Activated T-cell treated with anti-CD3 and anti-CD28 coated beads, Interleukin-2, amount 50 U/mL, for 24 hours (primary cell): ENCODE results near the gene DKK3.

ENCODE experiments used
- DNase-seq: peaks from one replicate; pipeline ENCODE4 v3.0.0-alpha.2; 2020
- H3K27ac Mint-ChIP-seq: 2 replicates; pipeline ENCODE4 v1.8.0; 2020; ENCODE audit warnings: mild to moderate bottlenecking, mixed read lengths
- H3K27me3 Mint-ChIP-seq: 2 replicates; pipeline ENCODE4 v1.8.0; 2020; ENCODE audit warnings: mixed read lengths
- H3K36me3 Mint-ChIP-seq: 2 replicates; pipeline ENCODE4 v1.8.0; 2020; ENCODE audit warnings: low read depth, mixed read lengths
- H3K4me1 Mint-ChIP-seq: 2 replicates; pipeline ENCODE4 v1.8.0; 2020; ENCODE audit warnings: low read depth, mixed read lengths
- H3K4me3 Mint-ChIP-seq: 2 replicates; pipeline ENCODE4 v1.8.0; 2020; ENCODE audit warnings: mild to moderate bottlenecking, moderate library complexity, mixed read lengths
- H3K9me3 Mint-ChIP-seq: 2 replicates; pipeline ENCODE4 v1.8.0; 2020; ENCODE audit warnings: mixed read lengths

The DKK3 gene

DNA sequence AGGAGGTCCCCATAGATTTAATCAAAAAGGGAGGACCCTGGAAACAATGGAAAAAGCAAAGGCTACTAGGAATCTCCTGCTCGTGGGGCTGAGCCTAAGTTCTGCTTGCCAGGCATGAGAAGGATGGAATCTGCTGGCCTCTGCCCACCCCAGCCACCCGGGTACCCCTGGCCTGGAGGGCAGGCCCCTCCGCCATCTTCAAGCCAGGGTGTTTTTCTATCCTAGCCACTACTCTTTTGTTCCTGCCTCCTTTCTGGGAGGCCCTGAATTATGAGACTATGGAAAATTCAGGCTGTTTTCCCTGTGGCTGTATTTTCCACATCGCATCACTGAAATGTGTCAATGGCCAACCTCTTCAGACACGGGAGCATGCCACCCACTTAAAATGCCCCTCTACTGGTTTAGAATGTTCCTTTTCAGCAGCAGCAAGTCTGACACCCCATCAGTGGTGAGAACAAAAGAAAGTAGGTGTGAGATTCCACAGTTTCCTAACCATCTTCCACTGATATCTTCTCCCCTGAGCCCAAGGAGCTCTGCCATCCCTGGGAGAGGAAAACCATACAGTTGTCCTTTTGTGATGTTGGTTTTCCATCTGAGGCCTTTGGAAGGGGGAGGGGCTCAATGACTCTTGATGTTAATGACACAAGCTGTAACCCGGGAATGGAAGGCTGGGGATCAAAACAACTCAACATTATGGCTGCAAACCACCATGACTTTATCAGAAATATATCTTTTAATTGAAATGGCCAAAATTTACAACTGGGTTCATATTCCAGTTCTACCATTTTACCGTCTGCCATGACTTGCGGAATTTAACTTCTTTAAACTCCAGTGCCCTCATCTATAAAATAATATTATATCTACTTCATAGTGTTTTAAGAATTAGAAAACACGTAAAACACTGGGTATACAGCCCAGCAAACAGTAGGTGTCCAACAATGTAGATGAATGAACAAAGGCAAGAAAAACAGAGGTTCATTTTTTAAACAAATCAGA is 22.2 kb downstream of the DKK3 start:
- Mint-ChIP-seq H3K27me3 (no peaks in the 10 kb centered on the region), H3K36me3 (no peaks in the 10 kb centered on the region), H3K27ac (no peak overlapping the region), H3K9me3 (no peaks in the 10 kb centered on the region), H3K4me3 (no peak overlapping the region), H3K4me1 (peaks cover 8% of the 10 kb centered on the region)
- no peak for DNase-seq

DNA sequence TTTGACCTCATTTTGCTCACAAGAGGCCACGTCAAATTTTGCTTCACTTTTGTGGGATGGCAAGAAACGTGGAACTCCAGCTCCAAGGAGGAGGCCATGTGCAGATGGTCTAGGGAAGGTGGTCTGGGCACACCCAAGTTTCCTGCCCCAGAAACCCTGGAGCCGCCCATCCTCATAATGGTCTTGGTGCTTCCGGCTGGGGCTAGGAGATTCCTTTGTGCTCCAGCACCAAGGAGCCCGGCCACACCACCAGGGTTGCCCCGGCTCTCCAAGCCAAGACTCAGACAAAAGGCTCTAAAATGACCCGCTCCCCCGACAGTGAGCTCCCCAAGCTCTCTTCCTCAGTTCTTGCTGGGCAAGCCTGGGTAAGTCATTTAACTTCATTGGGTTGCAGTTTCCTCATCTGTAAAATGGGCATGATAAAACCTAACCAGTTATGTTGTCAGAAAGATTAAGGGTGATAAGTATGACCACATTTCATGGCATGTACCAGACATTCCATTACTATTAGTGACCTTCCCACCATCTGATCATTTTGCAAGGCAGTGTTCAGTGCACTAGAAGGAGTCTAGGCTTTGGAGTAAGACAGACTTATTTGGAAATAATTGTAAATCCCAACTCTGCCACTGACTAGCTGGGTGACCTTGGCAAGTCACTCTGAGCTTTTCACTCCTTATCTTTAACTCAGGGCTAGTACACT is 23.3 kb downstream of the DKK3 start:
- Mint-ChIP-seq H3K4me3 (no peak overlapping the region), H3K27me3 (no peaks in the 10 kb centered on the region)
- no peak for DNase-seq

DNA sequence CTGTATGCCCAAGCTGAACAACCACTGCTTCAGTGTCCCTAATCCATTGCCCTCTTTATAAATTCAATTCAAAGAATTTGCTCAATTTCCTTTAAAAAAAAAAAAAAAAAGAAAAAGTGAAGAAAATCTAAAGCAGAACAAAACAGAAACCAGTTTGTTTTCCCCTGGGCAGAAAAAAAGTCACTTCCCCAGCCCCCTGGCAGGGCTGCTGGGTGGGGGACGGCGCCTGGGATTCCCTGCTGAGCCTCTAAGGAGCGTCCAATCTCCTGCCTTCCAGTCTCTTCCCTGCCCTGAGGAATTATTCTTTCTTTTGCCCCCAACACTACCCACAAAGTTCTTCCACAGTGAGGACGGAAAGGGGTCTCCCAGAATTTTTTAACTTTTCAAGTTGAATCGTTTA is 23.9 kb downstream of the DKK3 start:
- Mint-ChIP-seq H3K9me3 (no peaks in the 10 kb centered on the region), H3K4me1 (peaks cover 8% of the 10 kb centered on the region), H3K4me3 (no peak overlapping the region), H3K27me3 (no peaks in the 10 kb centered on the region), H3K27ac (no peak overlapping the region), H3K36me3 (no peaks in the 10 kb centered on the region)
- DNase-seq = no peak

More for the DNA sequence above, 23.3 kb downstream of the DKK3 start:
- H3K4me1 Mint-ChIP-seq = peaks cover 8% of the 10 kb centered on the region
- H3K27ac Mint-ChIP-seq = no peak overlapping the region
- H3K36me3 Mint-ChIP-seq = no peaks in the 10 kb centered on the region
- H3K9me3 Mint-ChIP-seq = no peaks in the 10 kb centered on the region

DNA sequence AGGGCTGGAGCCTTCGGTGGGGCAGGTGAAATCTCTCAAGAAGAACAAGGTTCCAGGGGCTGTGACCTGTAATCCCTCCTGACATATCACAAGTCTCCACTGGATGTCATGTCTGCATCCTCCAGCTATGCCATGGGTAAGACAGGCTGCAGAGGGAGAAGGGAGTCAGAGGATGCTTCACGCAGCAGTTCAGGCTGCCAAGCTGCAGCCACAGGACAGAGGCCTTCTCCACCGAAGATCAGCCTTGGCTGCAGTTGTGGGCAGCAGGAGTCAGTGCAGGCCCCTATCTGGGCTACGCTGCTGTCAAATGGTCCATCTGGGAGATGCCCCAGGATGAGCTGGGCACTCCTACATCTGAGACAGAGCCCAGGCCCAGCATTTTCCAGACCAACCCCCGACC is 25.0 kb downstream of the DKK3 start:
- Mint-ChIP-seq H3K36me3 (no peaks in the 10 kb centered on the region), H3K27ac (no peak overlapping the region), H3K4me3 (no peak overlapping the region), H3K4me1 (peaks cover 8% of the 10 kb centered on the region), H3K9me3 (no peaks in the 10 kb centered on the region), H3K27me3 (no peaks in the 10 kb centered on the region)
- no peak for DNase-seq

DNA sequence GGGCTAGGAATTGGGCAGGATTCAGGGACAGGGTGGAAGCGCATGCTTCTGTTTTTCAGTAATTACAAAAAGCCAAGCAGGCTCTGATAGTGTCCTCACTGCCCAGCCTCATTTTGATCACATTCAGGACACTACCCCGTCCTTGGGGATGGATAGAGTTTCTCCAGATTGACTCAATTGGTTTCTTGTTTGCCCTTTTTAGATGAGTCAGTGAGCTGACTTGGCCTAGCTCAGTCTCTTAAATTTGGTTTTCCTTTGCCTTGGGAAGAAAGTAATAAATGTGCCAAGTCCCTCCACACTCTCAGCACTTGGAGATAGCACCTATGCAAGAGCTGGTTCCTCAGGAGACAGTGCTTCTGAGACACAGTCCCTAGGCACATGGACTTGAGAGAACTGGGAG is 25.5 kb downstream of the DKK3 start:
- no peak overlapping the region for H3K27ac Mint-ChIP-seq
- DNase-seq = no peak
- no peaks in the 10 kb centered on the region for H3K9me3 Mint-ChIP-seq
- peaks cover 6% of the 10 kb centered on the region for H3K4me1 Mint-ChIP-seq
- H3K4me3 Mint-ChIP-seq = no peak overlapping the region
- no peaks in the 10 kb centered on the region for H3K36me3 Mint-ChIP-seq
- H3K27me3 Mint-ChIP-seq = no peaks in the 10 kb centered on the region

DNA sequence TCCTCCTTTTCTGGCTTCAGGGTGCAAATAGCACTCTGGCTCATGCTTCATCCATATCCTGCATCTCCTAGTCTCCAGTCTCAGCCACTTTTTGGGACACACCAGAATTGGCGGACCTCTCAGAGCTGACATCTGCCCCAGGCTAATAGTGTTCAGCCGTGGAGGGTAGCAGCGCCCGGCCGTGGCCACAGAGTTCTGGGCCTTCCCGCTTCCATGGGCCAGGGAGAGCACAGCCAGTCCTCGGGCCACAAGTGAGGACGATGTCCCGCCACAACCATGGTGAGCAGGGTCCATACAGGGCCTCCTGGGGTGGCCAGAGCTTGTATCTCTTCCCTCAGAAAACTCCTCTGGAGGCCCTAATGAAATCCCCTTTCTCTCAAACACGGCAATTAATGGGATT is 26.0 kb downstream of the DKK3 start:
- Mint-ChIP-seq H3K9me3 (no peaks in the 10 kb centered on the region), H3K36me3 (no peaks in the 10 kb centered on the region), H3K4me3 (no peak overlapping the region), H3K4me1 (peaks cover 1% of the 10 kb centered on the region), H3K27me3 (no peaks in the 10 kb centered on the region), H3K27ac (no peak overlapping the region)
- no peak for DNase-seq

DNA sequence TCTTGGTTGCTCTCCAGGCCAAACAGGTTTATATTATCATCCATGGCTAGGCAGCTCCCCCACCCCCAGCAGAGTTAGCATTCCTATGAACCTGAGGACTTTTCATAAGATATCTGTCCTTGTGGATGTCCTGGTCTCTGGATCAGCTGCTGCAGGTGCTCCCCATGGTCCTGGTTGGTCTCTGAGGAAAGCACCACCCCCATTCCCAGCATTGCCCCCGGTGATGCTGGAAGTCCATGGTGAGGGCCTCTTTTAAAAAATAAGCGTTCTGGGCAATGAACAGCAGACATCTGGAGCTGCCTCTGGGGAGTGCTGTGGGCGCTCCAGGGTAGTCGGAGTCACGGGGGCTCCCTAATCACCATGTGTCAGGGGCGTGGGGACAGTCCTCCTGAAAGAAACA is 26.6 kb downstream of the DKK3 start:
- no peak overlapping the region for H3K27ac Mint-ChIP-seq
- no peak overlapping the region for H3K4me3 Mint-ChIP-seq
- H3K36me3 Mint-ChIP-seq = no peaks in the 10 kb centered on the region
- no peaks in the 10 kb centered on the region for H3K27me3 Mint-ChIP-seq
- no peaks in the 10 kb centered on the region for H3K9me3 Mint-ChIP-seq
- no peak for DNase-seq
- no peaks in the 10 kb centered on the region for H3K4me1 Mint-ChIP-seq

DNA sequence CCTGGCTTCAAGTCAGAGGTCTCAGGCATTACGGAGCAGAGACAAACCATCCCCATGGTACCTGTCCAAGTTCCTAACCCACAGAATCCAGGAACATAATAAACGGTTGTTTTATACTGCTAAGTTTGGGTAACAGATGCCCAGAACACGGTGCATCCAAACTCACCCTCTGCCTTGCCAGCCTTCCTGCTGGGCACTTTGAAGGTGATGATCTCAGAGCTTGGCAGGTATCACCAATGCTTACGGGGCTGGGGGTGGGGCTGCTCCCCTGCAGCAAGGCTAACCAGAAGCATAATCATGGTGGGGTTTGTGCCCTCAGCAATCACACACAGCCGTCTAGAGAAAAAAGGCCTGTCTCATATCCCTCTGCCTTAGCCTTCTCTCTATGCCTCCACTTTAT is 27.1 kb downstream of the DKK3 start:
- Mint-ChIP-seq H3K9me3 (no peaks in the 10 kb centered on the region), H3K27me3 (no peaks in the 10 kb centered on the region), H3K4me1 (no peaks in the 10 kb centered on the region), H3K27ac (no peak overlapping the region), H3K4me3 (no peak overlapping the region), H3K36me3 (no peaks in the 10 kb centered on the region)
- DNase-seq = no peak

DNA sequence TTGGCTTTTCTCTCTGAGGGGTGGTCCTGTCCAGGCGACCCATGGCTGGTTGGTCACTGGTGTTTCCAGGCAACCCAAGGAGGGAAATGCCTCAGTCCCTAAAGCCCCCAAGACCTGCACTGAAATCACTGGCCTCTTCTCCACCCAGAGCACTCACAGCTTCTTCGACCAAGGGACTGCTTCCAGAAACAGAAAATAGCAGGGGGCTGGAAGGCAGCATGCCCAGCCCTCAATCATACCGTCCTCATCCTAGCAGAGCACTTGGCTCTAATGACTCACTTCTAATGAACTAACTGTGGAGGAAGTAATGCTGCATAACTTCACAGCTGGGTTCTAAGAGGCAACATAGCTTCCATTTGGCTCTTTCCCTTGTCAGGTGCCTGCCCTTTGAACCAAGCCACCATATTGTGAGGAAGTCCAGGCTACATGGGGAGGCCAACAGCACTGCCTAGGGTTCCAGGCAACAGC is 27.6 kb downstream of the DKK3 start:
- Mint-ChIP-seq H3K27ac (no peak overlapping the region), H3K4me3 (no peak overlapping the region), H3K36me3 (no peaks in the 10 kb centered on the region), H3K4me1 (no peaks in the 10 kb centered on the region), H3K27me3 (no peaks in the 10 kb centered on the region), H3K9me3 (no peaks in the 10 kb centered on the region)
- no peak for DNase-seq

DNA sequence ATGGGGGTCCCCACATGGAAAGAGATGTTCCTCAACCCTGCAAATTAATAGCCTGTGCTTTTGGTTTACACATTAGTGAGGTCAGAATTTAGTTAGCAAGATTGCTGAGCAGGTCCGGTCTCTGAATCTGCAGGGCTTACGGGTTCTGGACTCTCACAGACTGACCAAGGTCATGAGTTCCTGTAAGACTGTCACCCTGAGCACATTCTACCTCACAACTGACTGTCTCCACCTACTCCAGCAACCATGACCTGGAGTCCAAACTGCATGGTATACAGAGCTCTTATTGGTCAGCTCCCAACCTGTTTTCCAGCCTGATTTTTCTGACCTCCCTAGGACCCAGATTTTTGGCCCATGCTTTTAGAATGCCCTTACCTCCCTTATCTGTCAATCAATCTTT is 28.2 kb downstream of the DKK3 start:
- no peak overlapping the region for H3K27ac Mint-ChIP-seq
- no peaks in the 10 kb centered on the region for H3K9me3 Mint-ChIP-seq
- no peak overlapping the region for H3K4me3 Mint-ChIP-seq
- H3K27me3 Mint-ChIP-seq = no peaks in the 10 kb centered on the region
- DNase-seq = no peak
- H3K36me3 Mint-ChIP-seq = no peaks in the 10 kb centered on the region
- peaks cover 2% of the 10 kb centered on the region for H3K4me1 Mint-ChIP-seq

DNA sequence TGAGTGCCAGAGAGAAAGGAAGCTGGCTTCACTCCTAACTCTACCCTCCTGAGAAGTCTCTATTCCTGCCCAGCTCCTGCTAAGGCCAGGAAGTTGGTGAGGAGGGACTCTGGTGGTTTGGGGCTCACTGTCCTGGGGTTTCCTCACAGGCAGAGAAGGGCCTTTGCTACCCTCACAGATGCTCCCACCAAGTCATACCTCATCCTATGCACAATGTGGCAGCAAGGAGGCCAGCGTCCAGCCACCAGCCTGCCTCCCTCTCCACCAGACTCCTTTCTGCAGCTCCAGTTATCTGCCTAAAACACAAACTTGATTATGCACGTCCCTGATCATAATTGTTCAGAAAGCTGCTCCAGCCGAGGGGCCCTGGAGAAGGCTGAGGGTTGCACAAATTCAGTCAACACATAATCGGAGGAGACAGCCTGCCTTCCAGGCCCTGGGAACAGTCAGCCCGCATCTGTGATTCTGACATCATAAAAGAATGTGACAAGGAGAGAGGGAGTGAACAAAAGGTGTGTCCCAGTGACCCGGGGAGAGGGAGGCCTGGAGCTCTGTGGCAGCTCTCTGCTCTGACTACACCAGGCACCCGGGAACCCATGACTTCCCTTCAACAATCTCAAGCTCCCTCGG is 28.8 kb downstream of the DKK3 start:
- H3K4me1 Mint-ChIP-seq = peaks cover 8% of the 10 kb centered on the region
- DNase-seq = no peak
- H3K9me3 Mint-ChIP-seq = no peaks in the 10 kb centered on the region
- H3K27ac Mint-ChIP-seq = no peak overlapping the region
- no peaks in the 10 kb centered on the region for H3K36me3 Mint-ChIP-seq
- no peak overlapping the region for H3K4me3 Mint-ChIP-seq
- H3K27me3 Mint-ChIP-seq = no peaks in the 10 kb centered on the region

DNA sequence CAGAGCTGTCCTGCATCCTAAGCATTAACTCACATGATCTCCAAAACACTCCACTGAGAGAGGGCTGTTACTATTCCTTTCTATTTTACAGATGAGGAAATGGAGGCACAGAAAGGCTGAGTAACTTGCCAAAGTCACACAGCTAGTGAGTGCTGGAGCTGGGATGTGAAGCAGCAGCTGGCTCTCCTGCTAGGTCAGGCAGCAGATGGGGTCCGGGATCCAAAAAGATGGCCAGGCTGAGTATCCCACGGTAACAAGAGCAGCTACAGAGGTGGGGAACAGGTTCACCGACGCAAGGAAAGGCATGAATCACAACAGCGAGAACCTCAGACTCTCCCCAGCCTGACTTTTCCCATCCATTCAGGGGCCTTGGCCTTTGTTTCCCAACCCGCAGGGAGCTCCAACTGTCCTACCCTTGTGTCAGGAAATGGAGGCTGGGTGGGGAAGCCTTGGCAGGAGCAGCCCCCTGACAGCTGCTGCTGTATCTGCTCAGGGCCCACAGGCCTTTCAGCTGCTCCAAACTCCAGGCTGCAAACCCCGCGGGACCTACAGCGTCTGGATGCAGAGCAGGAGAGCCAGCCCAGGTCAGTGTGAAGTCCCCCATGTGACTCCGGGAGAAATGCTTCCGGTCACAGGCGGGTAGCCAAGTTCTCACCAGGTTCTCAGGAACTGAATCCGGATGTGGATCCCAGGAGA is 29.5 kb downstream of the DKK3 start:
- Mint-ChIP-seq H3K9me3 (no peaks in the 10 kb centered on the region), H3K27me3 (no peaks in the 10 kb centered on the region), H3K36me3 (no peaks in the 10 kb centered on the region), H3K27ac (no peak overlapping the region), H3K4me1 (peaks cover 8% of the 10 kb centered on the region), H3K4me3 (no peak overlapping the region)
- DNase-seq = no peak

DNA sequence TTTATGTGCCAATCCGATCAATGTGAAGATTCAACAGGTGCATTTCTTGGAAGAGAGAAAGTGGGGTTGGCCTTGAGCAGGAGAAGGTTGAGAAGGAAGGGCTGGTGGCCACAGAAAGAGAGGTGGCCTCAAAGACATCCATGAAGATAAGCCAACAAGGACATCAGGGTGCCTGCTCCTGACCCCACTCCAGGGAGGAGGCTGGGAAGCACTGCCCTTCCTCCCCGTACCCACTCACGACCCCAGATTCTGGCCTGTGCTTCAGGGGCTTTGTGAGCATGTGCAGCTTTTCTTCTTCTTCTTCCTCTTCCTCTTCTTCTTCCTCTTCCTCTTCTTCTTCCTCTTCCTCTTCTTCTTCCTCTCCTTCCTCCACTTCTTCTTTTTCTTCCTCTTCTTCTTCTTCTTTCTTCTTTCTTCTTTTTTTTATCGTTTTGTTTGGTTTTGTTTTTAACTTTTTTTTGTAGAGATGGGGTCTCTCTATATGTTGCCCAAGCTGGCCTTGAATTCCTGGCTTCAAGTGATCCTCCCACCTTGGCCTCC is 30.3 kb downstream of the DKK3 start:
- H3K4me3 Mint-ChIP-seq = no peak overlapping the region
- H3K9me3 Mint-ChIP-seq = no peaks in the 10 kb centered on the region
- H3K4me1 Mint-ChIP-seq = peaks cover 8% of the 10 kb centered on the region
- H3K27me3 Mint-ChIP-seq = no peaks in the 10 kb centered on the region
- no peak for DNase-seq
- no peak overlapping the region for H3K27ac Mint-ChIP-seq
- H3K36me3 Mint-ChIP-seq = no peaks in the 10 kb centered on the region
